BE2C (cell line): ENCODE measurements around the gene ARMC6.
"Not testable (repeated sequence)": the region's sequence is repeated elsewhere in the genome, so short reads cannot be mapped to it uniquely, and the experiment has no call there.

Experiments used
- DNase-seq: peaks from one replicate; pipeline ENCODE4 v3.0.0-alpha.2; 2020
- H3K27me3 ChIP-seq: fragments of 250-450 bp; sonication (Bioruptor Pico); 2 replicates; pipeline ENCODE4 v1.5.1; 2020; ENCODE audit warnings: mild to moderate bottlenecking
- H3K36me3 ChIP-seq: fragments of 250-450 bp; sonication (Bioruptor Pico); 2 replicates; pipeline ENCODE4 v1.5.1; 2020; ENCODE audit warnings: mild to moderate bottlenecking
- H3K4me1 ChIP-seq: fragments of 250-450 bp; sonication (Bioruptor Pico); 2 replicates; pipeline ENCODE4 v1.5.1; 2020
- H3K4me3 ChIP-seq: 2 replicates; pipeline ENCODE4 v1.5.1; 2011; ENCODE audit warnings: low read depth, low read length
- H3K9me3 ChIP-seq: fragments of 250-450 bp; sonication (Bioruptor Pico); 2 replicates; pipeline ENCODE4 v1.5.1; 2020
- CTCF ChIP-seq: IDR thresholded peaks from 2 replicates; pipeline ENCODE4 v1.5.1; 2012; ENCODE audit warnings: mild to moderate bottlenecking, low read depth, low read length

Gene ARMC6

GRCh38 chr19:19006213-19006612, 27.2 kb upstream of the ARMC6 start:
- peaks cover 75% of the 10 kb centered on the region for H3K36me3 ChIP-seq

GRCh38 chr19:19009951-19010350, 23.5 kb upstream of the ARMC6 start:
- peaks cover 74% of the 10 kb centered on the region for H3K36me3 ChIP-seq
- H3K9me3 ChIP-seq: no peaks in the 10 kb centered on the region
- no peaks in the 10 kb centered on the region for H3K27me3 ChIP-seq
- H3K4me3 ChIP-seq: no peak overlapping the region
- no peaks in the 10 kb centered on the region for H3K4me1 ChIP-seq
- no peak for TF ChIP-seq CTCF
- DNase-seq: no peak

More at GRCh38 chr19:19006213-19006612, 27.2 kb upstream of the ARMC6 start:
- Histone ChIP-seq H3K4me1 (no peaks in the 10 kb centered on the region), H3K9me3 (no peaks in the 10 kb centered on the region), H3K27me3 (no peaks in the 10 kb centered on the region), H3K4me3 (no peak overlapping the region)
- no peak for TF ChIP-seq CTCF
- DNase-seq: no peak

GRCh38 chr19:19010551-19010950, 22.9 kb upstream of the ARMC6 start:
- peaks cover 75% of the 10 kb centered on the region for H3K36me3 ChIP-seq
- H3K27me3 ChIP-seq: no peaks in the 10 kb centered on the region
- DNase-seq: no peak
- no peaks in the 10 kb centered on the region for H3K9me3 ChIP-seq
- H3K4me3 ChIP-seq: no peak overlapping the region
- H3K4me1 ChIP-seq: no peaks in the 10 kb centered on the region
- TF ChIP-seq CTCF: no peak

GRCh38 chr19:19021115-19021514, 12.3 kb upstream of the ARMC6 start:
- peaks cover 71% of the 10 kb centered on the region for H3K36me3 ChIP-seq
- no peak overlapping the region for H3K4me3 ChIP-seq
- no peaks in the 10 kb centered on the region for H3K27me3 ChIP-seq
- H3K9me3 ChIP-seq: no peaks in the 10 kb centered on the region
- no peaks in the 10 kb centered on the region for H3K4me1 ChIP-seq
- no peak for DNase-seq
- no peak for TF ChIP-seq CTCF

- Histone ChIP-seq H3K4me3 (no peak overlapping the region), H3K36me3 (peaks cover 71% of the 10 kb centered on the region), H3K4me1 (no peaks in the 10 kb centered on the region)
Observed at GRCh38 chr19:19022380-19022961, 10.9 kb upstream of the ARMC6 start.

GRCh38 chr19:19023376-19023775, 10.0 kb upstream of the ARMC6 start:
- not testable (repeated sequence) for H3K4me3 ChIP-seq, H3K27me3 ChIP-seq, H3K9me3 ChIP-seq, H3K4me1 ChIP-seq, DNase-seq
- H3K36me3 ChIP-seq: peaks cover 72% of the 10 kb centered on the region

More at GRCh38 chr19:19022380-19022961, 10.9 kb upstream of the ARMC6 start:
- Histone ChIP-seq H3K9me3 (no peaks in the 10 kb centered on the region), H3K27me3 (no peaks in the 10 kb centered on the region)
- no peak for DNase-seq
- no peak for TF ChIP-seq CTCF
